DMS79 (cell line): ENCODE results near the gene GAD2.
A peak's percentile ranks its signal among the peaks of the same experiment; 100 is the strongest.

ENCODE experiments used
- DNase-seq: peaks from one replicate; lab custom pipeline; 2025; lab: John Stamatoyannopoulos, UW

GAD2 gene

DNA sequence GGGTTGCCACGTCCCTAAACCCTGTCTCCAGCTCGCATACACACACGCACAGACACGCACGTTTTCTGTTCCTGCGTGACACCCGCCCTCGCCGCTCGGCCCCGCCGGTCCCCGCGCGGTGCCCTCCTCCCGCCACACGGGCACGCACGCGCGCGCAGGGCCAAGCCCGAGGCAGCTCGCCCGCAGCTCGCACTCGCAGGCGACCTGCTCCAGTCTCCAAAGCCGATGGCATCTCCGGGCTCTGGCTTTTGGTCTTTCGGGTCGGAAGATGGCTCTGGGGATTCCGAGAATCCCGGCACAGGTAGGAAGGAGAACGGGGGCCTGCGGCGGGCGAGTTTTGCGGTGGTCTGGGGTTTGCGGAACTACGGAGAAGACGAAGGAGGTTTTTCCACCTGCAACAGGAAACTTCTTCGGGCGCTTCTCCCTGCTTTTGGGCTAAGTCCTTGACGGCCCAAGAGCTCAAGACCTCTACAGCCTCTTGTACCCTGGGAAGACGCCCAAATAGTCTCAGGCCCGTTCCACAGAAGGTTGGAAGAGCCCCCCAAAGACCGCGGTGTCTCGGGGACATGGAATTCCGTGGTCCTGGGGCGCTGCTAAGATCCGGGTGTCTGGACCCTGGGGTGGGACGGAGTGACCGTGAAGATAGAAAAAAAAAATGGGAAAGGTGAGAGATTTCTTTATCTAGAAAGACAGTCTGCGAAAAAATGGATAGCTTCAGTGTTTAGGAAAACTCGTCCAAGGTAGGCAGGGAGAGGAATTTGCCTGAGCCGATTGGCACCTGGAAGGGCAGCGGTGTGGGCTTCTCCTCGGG, at the start of gene GAD2:
TSS of gene GAD2 (plus strand) at position 190 of the 811 bp plus-strand sequence. CDS start at position 226, 36 bp downstream.
- DNase-seq = no peak

DNA sequence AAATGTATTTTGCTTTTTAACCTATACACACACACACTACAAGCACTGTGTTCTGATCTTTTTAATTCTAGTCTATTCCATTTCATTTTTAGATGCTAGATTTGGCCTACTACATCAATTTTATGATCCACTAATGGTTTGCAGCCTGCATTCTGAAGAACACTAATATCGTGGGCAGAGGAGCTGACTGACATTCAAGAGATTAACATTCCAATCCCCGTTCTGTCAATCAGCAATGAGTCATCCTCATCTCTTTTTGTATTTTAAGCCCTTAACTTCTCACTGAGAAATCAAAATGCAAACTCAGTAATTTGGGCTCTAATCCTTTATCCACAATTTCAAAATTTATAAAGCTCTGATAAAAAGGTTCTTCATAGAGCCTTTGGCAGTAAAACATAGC, 47.1 kb upstream of the GAD2 start:
- no peak for DNase-seq

DNA sequence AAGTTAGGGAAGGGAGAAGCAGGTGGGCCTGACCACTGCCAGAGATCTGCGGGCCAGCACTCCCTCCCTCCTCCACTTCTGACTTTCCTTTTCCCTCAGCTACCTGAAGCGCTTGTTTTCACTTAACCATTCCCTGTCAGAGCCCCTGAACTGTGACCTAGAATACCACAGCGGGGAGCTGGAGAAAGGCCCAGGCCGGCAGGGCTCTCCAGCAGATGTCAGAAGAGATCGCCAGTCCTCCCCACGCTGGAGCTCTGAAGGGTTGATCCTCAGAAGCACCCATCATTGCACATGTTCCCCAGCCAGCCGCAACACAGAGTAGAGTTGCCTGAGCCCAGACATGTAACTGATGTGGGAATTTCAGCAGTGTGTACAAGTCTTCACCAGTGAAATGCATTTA, 44.4 kb upstream of the GAD2 start:
- no peak for DNase-seq

DNA sequence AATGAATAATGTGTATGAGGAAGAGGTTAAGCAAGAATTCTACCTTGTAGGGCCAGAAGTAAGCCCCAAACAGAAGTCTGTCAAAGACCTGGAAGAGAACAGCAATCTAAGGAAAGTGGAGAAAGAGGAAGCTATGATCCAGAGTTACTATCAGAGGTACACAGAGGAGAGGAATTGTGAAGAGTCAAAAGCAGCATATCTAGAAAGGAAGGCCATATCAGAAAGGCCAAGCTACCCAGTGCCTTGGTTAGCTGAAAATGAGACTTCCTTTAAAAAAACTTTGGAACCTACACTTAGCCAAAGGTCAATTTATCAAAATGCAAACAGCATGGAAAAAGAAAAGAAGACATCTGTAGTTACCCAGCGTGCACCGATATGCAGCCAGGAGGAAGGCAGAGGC, 42.7 kb upstream of the GAD2 start:
- no peak for DNase-seq

DNA sequence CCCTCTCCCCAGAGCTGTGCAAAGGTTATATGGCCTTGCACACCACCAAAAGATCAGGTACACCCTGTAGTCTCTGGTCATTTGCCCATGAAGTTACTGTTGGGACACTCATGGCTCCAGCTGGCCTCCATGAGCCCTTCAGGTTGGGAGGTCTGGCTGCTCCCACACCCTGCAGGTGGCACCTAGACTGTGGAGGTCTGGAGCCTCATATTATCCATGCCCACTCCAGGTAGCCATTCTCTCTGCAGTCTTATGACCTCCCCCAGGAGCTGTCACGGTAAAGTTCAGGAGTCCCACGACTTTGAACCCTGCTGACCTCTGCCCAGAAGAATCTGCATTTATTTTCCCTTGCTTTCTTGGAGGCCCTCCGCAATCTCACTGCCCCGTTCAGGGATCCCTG, 39.2 kb upstream of the GAD2 start:
- no peak for DNase-seq

DNA sequence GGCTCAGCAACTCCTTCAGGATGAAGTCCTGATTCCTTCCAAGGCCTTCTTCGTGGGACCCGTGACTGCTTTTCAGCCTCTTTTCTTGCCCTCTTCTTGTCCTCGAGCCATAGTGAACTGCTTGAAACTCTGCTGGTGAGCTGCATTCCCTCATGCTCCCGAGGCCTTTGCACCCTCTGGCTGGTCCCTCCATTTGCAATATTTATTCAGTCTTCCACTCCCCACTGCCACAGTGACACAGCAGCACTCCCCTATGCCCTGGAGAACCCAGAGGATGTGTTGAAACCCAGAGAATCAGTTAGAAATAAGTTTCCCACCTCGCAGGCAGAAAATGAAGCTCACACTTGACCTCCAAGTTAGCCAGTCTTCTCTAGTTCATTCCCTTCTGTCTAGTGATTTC, 22.3 kb upstream of the GAD2 start:
- DNase-seq = no peak

DNA sequence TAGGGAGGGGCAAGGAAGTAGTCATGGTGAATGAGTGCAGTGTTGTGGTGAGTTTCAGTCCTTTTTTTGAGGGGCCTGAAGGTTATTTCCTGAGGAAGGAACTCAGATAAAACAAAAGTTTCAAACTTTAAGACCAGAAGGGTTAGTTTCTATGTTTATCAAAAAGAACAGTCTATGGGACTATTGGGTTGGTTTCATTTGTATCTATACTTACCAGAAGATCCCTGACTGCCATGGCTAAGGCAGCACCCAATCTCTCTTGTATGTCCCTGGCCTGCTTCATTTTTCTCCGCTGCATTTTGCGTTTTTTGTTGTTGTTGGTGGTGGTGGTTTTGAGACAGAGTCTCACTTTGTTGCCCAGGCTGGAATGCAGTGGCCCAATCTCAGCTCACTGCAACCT, 19.3 kb upstream of the GAD2 start:
- DNase-seq = no peak

DNA sequence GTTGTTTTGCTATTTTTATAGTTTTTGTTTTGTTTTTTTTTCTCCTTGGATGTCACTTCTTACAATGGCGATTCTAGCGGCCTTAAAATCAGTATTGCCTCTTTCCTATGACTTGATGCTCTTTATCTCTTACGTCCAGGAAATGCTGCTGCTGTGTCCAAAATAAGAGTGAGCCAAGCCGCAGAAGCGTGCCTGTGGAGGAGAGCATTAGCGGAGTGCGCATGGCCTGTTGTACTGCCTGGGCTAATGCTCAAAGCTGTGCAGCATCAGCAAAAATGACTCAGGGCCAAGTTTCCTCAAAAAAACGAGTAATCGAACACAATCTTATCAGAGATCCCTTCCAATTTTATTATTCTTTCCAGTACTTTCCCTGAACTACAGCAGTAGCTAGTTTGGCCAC, 18.5 kb upstream of the GAD2 start:
- no peak for DNase-seq

DNA sequence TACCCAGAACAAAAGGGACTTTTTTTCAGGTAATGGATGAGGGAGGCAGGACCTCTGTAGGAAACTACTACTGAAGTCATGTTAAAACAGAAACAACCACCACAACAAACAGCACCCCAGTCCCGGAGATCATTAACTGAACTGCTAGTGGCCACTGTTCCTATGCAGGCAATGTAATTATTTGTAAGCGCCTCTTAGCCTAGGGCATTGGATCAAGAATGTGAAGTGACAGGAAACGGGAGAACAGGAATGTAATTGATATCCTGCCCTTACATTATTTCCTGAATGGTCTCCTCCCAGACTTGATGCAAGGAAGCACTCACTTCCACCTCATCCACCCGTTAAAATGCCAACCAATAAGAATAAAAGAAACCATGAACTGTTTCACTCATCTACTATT, 16.7 kb upstream of the GAD2 start:
- no peak for DNase-seq

DNA sequence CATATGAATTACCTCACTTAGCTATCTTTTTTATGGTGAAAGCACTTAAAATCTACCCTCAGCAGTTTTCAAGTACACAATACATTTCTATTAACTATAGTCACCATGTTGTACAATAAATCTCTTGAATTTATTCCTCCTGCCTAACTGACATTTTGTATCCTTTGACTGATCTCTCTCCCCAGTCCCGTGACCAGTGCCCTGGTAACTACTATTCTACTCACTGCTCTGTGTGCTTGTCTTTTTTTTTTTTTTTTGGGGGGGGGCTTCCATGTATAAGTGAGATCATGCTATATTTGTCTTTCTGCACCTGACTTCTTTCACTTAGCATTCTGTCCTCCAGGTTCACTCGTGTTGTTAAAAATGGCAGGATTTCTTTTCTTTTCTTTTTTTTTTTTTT, 11.4 kb upstream of the GAD2 start:
- no peak for DNase-seq

DNA sequence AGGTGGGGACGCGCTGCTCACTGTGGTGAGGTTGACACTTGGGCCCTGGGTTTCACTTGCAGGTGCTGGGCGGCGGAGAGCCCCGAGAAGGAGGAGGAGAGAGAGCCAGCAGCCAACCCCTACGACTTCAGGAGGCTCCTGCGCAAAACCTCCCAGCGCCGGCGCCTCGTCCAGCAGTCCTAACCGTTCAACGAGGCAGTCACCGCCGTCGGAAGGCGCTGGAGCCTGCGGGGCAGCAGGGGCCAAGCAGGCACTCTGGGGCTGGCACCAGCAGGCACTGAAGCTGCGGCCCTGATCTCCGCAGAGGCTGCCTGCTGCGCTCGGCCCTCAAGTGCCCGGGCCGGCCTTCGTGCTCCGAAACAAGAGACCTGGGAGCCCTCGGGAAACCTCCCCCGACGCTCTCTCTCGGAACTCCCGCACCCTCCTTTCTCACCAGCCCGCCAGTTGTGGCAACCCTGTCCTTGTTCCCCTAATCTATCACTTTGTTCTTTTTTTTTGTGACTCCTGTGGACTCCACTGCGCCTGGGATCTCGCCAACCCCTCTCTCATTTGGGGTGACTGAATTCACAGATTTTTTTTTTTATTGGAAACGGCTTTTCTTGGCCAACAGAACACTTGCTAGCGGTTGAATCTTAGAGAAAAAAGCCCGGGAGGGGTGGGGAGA, 4.7 kb upstream of the GAD2 start:
- DNase-seq = no peak

DNA sequence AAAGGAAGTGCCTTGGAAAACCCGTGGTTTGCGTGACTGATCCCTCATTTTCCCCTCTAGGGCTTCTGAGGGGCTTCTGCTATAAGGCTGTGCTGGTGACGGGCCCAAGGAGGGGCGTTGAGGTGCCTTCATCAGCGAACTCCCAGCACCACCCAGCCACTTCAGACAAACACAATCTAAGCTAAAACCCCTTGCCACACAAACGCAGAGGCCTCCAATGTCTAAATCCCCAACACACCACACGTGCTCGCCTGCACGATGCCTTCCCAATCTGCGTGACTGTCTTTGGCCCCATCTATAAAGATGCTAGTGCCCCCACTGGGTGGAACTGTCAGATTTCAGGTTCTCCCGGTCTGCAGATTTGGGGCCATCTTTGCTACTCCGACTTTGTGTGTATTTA, 4.1 kb upstream of the GAD2 start:
- no peak for DNase-seq

DNA sequence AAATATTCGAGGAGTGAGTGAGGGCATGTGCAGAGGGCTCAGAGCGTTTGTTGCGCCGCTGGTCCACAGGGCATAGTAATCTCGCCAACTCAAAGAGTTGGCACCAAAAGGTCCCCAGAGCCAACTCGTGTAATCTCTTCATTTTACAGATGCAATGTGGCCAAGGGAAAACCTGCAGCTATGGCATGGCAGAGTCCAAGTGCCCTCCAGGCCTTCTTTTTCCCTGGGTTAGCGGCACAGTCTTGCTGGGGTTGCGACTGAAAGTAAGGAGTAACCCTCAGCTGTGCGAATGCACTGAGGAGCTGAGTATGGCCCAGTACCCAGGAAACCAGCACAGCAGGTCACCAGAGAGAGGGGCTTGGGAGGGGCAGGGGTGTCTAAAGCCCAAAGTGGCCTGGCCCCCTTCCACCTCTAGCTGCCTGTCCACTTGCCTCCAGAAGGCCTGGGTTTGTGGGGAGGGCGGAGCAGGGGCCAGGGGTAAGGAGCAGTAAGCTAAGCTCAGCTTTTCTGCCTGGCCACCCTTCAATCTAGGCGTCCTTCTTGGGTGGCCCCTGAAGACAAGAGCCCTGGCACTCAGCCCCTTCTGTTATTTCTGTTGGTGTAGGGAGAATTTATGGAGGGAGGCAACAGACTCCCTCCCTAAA, 3.3 kb upstream of the GAD2 start:
- no peak for DNase-seq

DNA sequence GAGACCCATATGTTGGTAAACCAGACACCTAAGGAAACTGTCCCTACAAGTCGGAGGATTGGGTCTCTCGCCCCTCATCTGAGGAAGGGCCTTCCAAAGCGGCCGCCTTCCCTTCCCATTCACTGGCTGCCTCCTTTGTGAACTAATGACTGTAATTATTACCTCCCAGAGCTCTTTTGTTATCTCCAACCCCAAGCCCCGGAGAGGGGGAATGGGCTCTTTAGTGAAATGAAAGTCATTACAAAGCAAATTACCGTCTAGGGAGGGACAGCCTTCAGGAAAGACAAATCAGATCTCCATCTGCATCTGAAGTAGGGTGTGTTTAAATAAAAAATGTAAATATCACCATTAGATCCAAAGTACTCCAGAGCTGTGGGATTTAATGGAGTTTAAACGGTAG, 2.6 kb upstream of the GAD2 start:
- peak; percentile 40 for DNase-seq

DNA sequence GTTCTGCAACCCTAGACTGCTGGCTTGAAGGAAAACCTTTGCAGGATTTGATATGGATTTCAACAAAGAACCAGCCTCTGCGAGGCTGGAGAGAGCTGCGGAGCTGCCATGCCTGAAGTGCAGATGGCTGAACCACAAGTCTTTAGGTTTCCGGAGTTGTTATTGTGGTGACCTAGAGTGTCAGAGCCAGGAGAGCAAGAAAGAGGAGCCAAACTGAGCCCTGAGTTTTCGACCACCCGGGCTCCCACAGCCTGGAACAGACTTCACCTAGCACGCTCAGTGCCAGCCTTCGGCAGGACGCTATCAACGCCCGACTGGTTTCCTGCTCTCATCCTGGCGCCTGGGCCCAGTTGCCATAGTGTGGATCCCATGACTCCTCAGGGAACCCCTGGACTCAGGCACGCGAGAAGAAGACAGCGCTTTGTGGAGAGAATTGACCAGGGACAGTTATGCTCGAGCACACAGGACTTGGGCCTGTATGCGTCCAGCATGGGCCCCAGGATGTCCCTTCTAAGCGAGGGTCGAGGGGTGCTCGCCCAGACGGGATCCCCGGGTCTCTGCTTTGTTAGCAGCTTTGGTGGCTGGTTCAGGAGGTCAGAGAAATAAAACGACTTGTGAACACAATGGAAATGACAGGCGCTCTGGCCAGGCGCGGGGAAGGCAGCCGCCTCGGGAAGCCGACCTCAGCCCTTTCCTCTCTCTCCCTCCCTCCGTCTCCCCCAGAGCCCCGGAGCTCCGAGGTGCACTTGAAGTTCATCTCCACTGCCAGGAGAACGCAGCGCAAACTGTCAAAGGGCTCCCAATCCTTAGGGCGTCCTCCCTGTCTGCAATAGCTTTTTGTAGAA, 1.8 kb upstream of the GAD2 start:
- DNase-seq = peak; percentile 26

DNA sequence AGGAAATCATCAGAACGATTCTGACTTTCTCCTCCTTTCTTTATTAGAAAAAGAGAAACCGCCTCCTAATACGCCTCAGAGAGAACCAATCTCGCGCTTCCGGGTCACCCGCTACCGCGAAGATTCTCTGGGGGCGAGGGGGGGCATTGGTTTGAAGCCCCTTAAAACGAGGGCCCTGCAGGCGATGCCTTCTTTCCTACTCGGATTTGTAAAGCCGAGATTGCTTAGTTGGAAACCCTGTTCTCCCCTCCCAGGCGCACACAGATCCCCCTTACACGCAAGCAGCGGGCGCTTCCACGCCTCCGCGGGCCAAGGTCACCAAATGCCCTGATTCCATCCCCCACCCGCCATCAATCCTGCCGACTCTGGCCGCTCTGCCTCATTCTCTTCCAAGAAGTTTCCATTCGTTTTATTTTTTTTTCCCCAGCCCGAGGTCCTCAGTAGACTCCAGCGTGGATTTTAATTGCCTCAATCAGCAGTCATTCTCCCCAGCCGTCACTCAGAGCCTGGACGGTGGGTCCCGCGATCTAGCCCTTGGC, 1.1 kb upstream of the GAD2 start:
- DNase-seq = peak; percentile 26

DNA sequence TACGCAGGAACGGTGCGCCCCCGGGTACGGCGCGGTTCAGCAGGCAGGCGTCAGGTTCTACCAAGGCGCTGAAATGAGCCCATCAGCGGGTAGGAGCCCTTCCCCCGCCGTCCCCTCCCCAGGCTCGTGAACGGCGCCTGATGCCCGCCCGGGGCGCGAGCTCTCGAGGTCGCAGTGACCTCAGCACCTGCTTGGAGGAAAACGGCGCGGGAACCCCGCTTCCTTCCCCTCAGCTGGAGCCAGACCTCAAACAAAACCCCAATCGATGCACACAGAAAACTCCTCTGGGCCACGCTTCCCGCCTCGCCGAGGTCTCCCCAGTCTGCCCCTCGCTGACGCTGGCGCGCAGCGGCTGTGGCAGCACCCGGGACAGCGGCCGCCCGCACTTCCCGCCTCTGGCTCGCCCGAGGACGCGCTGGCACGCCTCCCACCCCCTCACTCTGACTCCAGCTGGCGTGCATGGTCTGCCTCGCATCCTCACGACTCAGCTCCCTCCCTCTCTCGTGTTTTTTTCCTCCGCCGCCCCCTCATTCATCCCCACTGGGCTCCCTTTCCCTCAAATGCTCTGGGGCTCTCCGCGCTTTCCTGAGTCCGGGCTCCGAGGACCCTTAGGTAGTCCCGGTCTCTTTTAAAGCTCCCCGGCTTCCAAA, 514 bp upstream of the GAD2 start:
- DNase-seq = peak; percentile 50

DNA sequence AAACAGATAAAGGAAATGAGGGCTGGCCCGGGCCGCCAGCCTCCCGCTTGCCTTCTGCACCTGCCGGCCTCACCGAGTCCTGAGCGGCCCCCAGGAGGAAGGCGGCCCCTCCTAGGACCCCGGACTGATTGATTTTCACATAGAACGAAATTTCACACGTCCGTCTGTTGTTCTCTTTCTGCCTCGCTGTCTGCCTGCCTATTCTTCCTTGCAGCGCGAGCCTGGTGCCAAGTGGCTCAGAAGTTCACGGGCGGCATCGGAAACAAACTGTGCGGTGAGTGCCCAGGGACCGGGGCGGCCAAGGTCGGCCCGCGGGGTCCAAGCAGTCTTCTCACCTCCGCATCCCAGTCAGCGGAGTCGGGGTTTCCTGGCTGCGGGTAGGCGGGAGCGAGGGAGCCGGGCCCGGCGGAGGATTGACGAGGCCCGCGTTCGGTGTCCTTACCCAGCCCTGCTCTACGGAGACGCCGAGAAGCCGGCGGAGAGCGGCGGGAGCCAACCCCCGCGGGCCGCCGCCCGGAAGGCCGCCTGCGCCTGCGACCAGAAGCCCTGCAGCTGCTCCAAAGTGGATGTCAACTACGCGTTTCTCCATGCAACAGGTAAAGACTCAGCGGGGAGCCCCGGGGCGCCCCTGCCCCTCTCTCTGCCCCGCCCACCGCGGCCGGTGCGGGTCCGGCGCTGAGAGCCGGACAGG, 967 bp downstream of the GAD2 start:
- DNase-seq = peak; percentile 2

DNA sequence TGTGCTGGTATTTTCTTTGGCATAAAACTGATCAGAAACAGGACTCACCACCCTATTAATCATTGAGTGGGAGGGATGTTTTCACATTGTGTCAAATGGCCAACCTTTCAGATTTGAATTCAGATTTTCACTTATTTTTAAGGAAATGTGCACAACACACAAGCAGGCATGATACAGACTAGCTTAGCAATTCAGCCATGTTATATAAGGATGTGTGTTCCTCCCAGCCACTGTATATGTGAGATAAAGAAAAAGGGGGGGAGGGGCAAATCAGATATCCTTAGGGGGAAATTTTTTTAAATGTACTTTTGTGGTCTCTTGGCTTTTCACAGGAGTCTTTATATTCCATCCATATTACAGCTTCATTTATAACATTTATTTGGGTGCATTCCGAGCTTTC, 3.1 kb downstream of the GAD2 start:
- DNase-seq = no peak

DNA sequence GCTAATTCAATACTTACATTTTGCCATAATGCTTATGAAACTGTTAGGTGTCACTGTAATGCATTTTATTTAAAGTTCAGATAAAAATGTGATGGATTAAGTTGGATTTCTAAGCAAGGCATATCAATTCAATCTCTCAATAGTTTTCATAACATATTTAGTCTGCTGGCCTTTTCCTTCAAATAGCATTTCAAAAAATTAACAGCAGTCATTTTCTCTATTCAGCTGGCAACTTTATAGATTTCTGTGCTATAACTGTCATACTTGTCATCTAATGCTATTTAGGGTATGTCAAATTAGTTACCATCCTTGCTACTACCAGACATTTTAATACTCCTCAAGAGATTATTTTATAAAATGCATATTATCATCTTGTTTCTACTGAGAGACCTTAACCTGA, 4.3 kb downstream of the GAD2 start:
- DNase-seq = no peak

DNA sequence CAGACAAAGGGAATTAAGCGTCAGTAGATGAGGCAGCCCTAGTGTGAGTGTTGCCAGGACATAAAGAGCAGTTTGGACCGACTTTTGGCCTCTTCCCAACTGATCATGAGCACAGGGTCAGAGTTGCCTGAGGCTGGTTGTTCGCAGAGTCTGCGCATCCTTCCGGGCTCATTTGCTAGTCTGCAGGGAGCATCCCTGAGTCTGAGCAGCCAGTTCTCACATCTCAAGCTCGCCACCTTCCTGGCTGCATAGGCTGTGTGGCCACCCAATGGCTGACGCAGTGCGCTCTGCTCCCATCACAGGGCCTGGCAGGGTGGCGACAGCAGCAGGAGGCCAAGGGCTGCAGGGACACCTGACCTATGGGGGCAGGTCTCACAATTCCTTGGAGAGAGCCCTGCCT, 5.0 kb downstream of the GAD2 start:
- no peak for DNase-seq
